Calu3 (cell line): ENCODE data around the gene MPZL3. TPM values are rescaled to one million over a fixed set of nuclear protein-coding genes. Genes with fewer than 3 reads are reported as not detected.

Experiments
- BruUV-seq: library from RNA; stranded (reverse); fragments of 400-500 nt; replicated peaks from 2 replicates; lab custom pipeline; 2021; lab: Mats Ljungman, UMichigan
- CTCF ChIA-PET: fragments of 300-600 bp; sonication (Branson Sonifier 250); formaldehyde crosslinking; loops from one replicate; lab custom pipeline; 2022; ENCODE audit warnings: antibody characterized with exemption; lab: Charles Lee
- DNase-seq: peaks from one replicate; pipeline ENCODE4 v3.0.0; 2022
- H3K27ac Mint-ChIP-seq: one replicate; pipeline ENCODE4 v1.8.0; 2022; ENCODE audit warnings: mixed read lengths; ENCODE audit not compliant: unreplicated experiment
- H3K27me3 Mint-ChIP-seq: one replicate; pipeline ENCODE4 v1.8.0; 2022; ENCODE audit warnings: mixed read lengths; ENCODE audit not compliant: unreplicated experiment
- H3K36me3 Mint-ChIP-seq: one replicate; pipeline ENCODE4 v1.8.0; 2022; ENCODE audit warnings: mild to moderate bottlenecking, moderate library complexity, mixed read lengths; ENCODE audit not compliant: insufficient read depth, unreplicated experiment
- H3K4me1 Mint-ChIP-seq: one replicate; pipeline ENCODE4 v1.8.0; 2022; ENCODE audit warnings: mild to moderate bottlenecking, low read depth, mixed read lengths; ENCODE audit not compliant: unreplicated experiment
- H3K4me3 Mint-ChIP-seq: one replicate; pipeline ENCODE4 v1.8.0; 2022; ENCODE audit warnings: mild to moderate bottlenecking, low read depth, moderate library complexity, mixed read lengths; ENCODE audit not compliant: unreplicated experiment
- H3K9me3 Mint-ChIP-seq: one replicate; pipeline ENCODE4 v1.8.0; 2022; ENCODE audit warnings: low read depth, mixed read lengths; ENCODE audit not compliant: unreplicated experiment
- intact Hi-C: fragments of 100-400 bp; cut with micrococcal nuclease; formaldehyde crosslinking; loops from one replicate; pipeline ENCODE4 v1.10.0; 2022; ENCODE audit not compliant: unreplicated experiment
- total RNA-seq: library from RNA; stranded (reverse); gene quantifications from 2 replicates; pipeline ENCODE4 v1.2.3, GENCODE V29; 2022
- TF ChIP-seq, protein P1 (sequence below): fragments of 200-600 bp; IDR thresholded peaks from one replicate; pipeline ENCODE4 v1.8.0; 2022; ENCODE audit warnings: antibody characterized with exemption; ENCODE audit not compliant: unreplicated experiment

The MPZL3 gene
- total RNA-seq, 1 experiment from 2014 or later = 5.9 TPM

GRCh38 chr11:118214210-118214914 lies 37.8 kb downstream of the MPZL3 start:
- peaks cover under 1% of the 10 kb centered on the region for H3K36me3 Mint-ChIP-seq
- no peaks in the 10 kb centered on the region for H3K27me3 Mint-ChIP-seq
- BruUV-seq = no TSS peak
- H3K4me1 Mint-ChIP-seq = peaks cover 26% of the 10 kb centered on the region
- intact Hi-C loops = no loop called here
- no peak overlapping the region for H3K4me3 Mint-ChIP-seq
- CTCF ChIA-PET = interaction anchor here (0.5 to 1.3 kb wide), 2 partner anchors 12 to 151 kb away, joined by 3 to 5 read pairs; no protein-coding TSS in a partner anchor
- TF ChIP-seq, protein P1, sequence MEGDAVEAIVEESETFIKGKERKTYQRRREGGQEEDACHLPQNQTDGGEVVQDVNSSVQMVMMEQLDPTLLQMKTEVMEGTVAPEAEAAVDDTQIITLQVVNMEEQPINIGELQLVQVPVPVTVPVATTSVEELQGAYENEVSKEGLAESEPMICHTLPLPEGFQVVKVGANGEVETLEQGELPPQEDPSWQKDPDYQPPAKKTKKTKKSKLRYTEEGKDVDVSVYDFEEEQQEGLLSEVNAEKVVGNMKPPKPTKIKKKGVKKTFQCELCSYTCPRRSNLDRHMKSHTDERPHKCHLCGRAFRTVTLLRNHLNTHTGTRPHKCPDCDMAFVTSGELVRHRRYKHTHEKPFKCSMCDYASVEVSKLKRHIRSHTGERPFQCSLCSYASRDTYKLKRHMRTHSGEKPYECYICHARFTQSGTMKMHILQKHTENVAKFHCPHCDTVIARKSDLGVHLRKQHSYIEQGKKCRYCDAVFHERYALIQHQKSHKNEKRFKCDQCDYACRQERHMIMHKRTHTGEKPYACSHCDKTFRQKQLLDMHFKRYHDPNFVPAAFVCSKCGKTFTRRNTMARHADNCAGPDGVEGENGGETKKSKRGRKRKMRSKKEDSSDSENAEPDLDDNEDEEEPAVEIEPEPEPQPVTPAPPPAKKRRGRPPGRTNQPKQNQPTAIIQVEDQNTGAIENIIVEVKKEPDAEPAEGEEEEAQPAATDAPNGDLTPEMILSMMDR = no peak
- no peak for DNase-seq
- no peak overlapping the region for H3K27ac Mint-ChIP-seq
- no peaks in the 10 kb centered on the region for H3K9me3 Mint-ChIP-seq

DNA sequence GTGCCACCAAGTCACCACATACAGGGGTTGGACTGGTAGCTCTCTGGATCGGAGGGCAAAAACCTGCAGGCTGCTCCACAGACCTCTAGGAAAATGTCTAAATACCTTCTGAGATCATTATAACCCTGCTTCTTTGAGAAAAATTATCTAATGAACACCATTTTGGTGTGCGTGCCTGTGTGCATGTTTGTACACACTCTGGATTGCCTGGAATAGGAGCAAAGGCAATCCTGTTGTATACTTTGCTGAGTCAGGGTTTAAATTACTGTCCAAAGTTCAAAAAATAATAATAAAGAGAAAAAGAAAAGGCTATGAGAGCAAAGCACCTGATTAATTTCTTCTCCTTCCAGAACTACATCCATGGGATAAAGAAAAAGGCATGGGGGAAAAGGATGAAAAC lies 38.4 kb downstream of the MPZL3 start:
- intact Hi-C loops = no loop called here
- Mint-ChIP-seq H3K27ac (no peak overlapping the region), H3K9me3 (no peaks in the 10 kb centered on the region), H3K36me3 (no peaks in the 10 kb centered on the region), H3K4me1 (peaks cover 24% of the 10 kb centered on the region), H3K27me3 (no peaks in the 10 kb centered on the region), H3K4me3 (no peak overlapping the region)
- no TSS peak for BruUV-seq
- CTCF ChIA-PET = interaction anchor here (0.5 to 1.3 kb wide), 2 partner anchors 11 to 152 kb away, joined by 3 to 5 read pairs; no protein-coding TSS in a partner anchor
- DNase-seq = no peak
- TF ChIP-seq, protein P1 = no peak

GRCh38 chr11:118213201-118213600 lies 39.0 kb downstream of the MPZL3 start:
- TF ChIP-seq, protein P1 = no peak
- no peaks in the 10 kb centered on the region for H3K36me3 Mint-ChIP-seq
- no peak overlapping the region for H3K27ac Mint-ChIP-seq
- CTCF ChIA-PET = no interaction called here
- no peaks in the 10 kb centered on the region for H3K27me3 Mint-ChIP-seq
- intact Hi-C loops = no loop called here
- H3K9me3 Mint-ChIP-seq = no peaks in the 10 kb centered on the region
- DNase-seq = no peak
- BruUV-seq = no TSS peak
- H3K4me1 Mint-ChIP-seq = peaks cover 24% of the 10 kb centered on the region
- no peak overlapping the region for H3K4me3 Mint-ChIP-seq

DNA sequence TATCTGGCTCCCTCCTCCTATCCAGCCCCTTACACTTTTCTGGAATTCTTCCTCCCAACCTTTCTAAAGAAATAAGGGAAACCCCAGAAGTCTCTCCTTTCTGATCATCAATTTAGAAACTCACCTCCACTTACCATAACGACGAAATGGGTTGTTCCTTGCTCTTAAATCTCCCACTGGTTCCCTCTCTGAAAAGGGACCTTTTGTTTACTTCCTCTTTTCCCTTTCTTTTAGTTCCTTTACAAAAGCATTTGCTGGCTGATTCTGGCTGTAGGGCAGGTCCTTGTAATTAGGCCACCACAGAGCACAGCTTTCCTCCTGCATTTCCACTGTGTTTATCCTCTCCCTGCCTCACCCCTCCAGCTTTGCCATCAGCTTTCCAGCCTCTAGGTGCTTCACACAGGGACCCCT lies 39.4 kb downstream of the MPZL3 start:
- peaks cover 24% of the 10 kb centered on the region for H3K4me1 Mint-ChIP-seq
- no TSS peak for BruUV-seq
- H3K4me3 Mint-ChIP-seq = no peak overlapping the region
- H3K36me3 Mint-ChIP-seq = no peaks in the 10 kb centered on the region
- TF ChIP-seq, protein P1 = no peak
- no peak overlapping the region for H3K27ac Mint-ChIP-seq
- intact Hi-C loops = no loop called here
- no peak for DNase-seq
- no peaks in the 10 kb centered on the region for H3K27me3 Mint-ChIP-seq
- H3K9me3 Mint-ChIP-seq = no peaks in the 10 kb centered on the region
- CTCF ChIA-PET = no interaction called here
